ENCODE data around the gene CFAP47. TPM values are rescaled to one million over a fixed set of nuclear protein-coding genes. Genes with fewer than 3 reads are reported as not detected.

The CFAP47 gene
- total and polyA plus RNA-seq, 2 of the 8 experiments (the other 6 are each of a cell fraction or from before 2014, with no cell fraction given): 0.04 TPM; not detected in 1

GRCh38 chrX:36035550-36035949 lies 116.0 kb downstream of the CFAP47 start:
- H4K8ac ChIP-seq (ENCODE audit: extremely low read depth, insufficient read depth, low read length): no peak overlapping the region
- no peak for TF ChIP-seq JUND (IDR thresholded peaks at IDR 0.05; ENCODE audit: low read length)
- no peak for TF ChIP-seq CBX8 (IDR thresholded peaks at IDR 0.05; ENCODE audit: borderline replicate concordance, low read depth, low read length)
- TF ChIP-seq POLR2A (IDR thresholded peaks at IDR 0.05; ENCODE audit: control extremely low read depth in 1 of 2, low read depth in 2 of 2, low read length in 2 of 2): no peak
- TF ChIP-seq SP2 (IDR thresholded peaks at IDR 0.05; ENCODE audit: low read length): no peak
- TF ChIP-seq RBBP5 (IDR thresholded peaks at IDR 0.05; ENCODE audit: borderline replicate concordance, low read depth, low read length): no peak
- no peak for TF ChIP-seq HDAC2 (IDR thresholded peaks at IDR 0.05; ENCODE audit: borderline replicate concordance in 1 of 2, low read depth in 2 of 2, low read length in 2 of 2)
- no peak for TF ChIP-seq KDM4A (IDR thresholded peaks at IDR 0.05; ENCODE audit: low read depth, low read length, severe bottlenecking)
- TF ChIP-seq GABPA (IDR thresholded peaks at IDR 0.05; ENCODE audit: borderline replicate concordance, insufficient read depth, low read length): no peak
- no peak for TF ChIP-seq CREB1 (IDR thresholded peaks at IDR 0.05)
- TF ChIP-seq BCL11A (IDR thresholded peaks at IDR 0.05; ENCODE audit: low read depth in 2 of 2, low read length in 2 of 2): no peak
- no peak for TF ChIP-seq CBX5 (IDR thresholded peaks at IDR 0.05; ENCODE audit: low read depth, low read length)
- TF ChIP-seq CHD1 (IDR thresholded peaks at IDR 0.05; ENCODE audit: low read depth, low read length): no peak
- H3K14ac ChIP-seq (ENCODE audit: insufficient read length): no peak overlapping the region
- H3K4ac ChIP-seq (replicated peaks; ENCODE audit: insufficient read length, low read depth, low read length): no peak overlapping the region
- H2BK15ac ChIP-seq (ENCODE audit: low read length): no peak overlapping the region
- no peak overlapping the region for H2AK5ac ChIP-seq (ENCODE audit: low read depth, low read length)
- H2BK5ac ChIP-seq (ENCODE audit: low read depth, low read length): no peak overlapping the region
- no peak overlapping the region for H3K23ac ChIP-seq (ENCODE audit: insufficient read length)
- H3K79me1 ChIP-seq (ENCODE audit: low read depth, low read length): no peaks in the 10 kb centered on the region
- H3K9me3 ChIP-seq (ENCODE audit: insufficient read depth in 2 of 2, low read depth in 1 of 2, low read length in 1 of 2): no peaks in the 10 kb centered on the region
- no peak overlapping the region for H3K4me2 ChIP-seq (ENCODE audit: insufficient read depth in 1 of 2, low read depth in 2 of 2, low read length in 2 of 2)
- H3K36me3 ChIP-seq (ENCODE audit: control insufficient read depth in 2 of 4, insufficient read depth in 4 of 4, low read length in 3 of 4): no peaks in the 10 kb centered on the region
- H3K27me3 ChIP-seq (replicated peaks in 1 of 4; ENCODE audit: control insufficient read depth in 3 of 4, extremely low read depth in 1 of 4, insufficient read depth in 3 of 4, low read length in 3 of 4): no peaks in the 10 kb centered on the region
- no peak overlapping the region for H3K56ac ChIP-seq (replicated peaks; ENCODE audit: insufficient read length, low read depth, low read length)
- H3K9ac ChIP-seq (replicated peaks in 1 of 4; ENCODE audit: extremely low read depth in 1 of 4, low read depth in 3 of 4, low read length in 3 of 4): no peak overlapping the region
- H3K79me2 ChIP-seq (ENCODE audit: control insufficient read depth in 1 of 2, insufficient read depth in 2 of 2, low read length in 2 of 2): no peaks in the 10 kb centered on the region
- H2BK120ac ChIP-seq (replicated peaks; ENCODE audit: low read depth, low read length): no peak overlapping the region
- CTCF ChIA-PET (ENCODE audit: partially characterized antibody): no interaction called here
- 92% methylated on average over 2 of the region's 2 CpGs; no CpG with 5 or more reads in 1 of the 2 experiments for WGBS, 2 experiments (ENCODE audit: extremely low coverage in 1 of 2, insufficient coverage in 1 of 2, insufficient read length in 1 of 2, insufficient replicate concordance in 2 of 2, low coverage in 1 of 2, low lambda C conversion rate in 2 of 2, missing lambda C conversion rate in 1 of 2)
- POLR2A ChIA-PET (ENCODE audit: partially characterized antibody): no interaction called here
- H4K91ac ChIP-seq (replicated peaks; ENCODE audit: insufficient read length, low read length): no peak overlapping the region
- DNase-seq (ENCODE audit: low read depth in 1 of 2, low spot score in 2 of 2) (no peak), FAIRE-seq (no peak)
- no peak overlapping the region for H4K5ac ChIP-seq (ENCODE audit: insufficient read length, low read depth, low read length)
- H2AFZ ChIP-seq (ENCODE audit: low read length): no peak overlapping the region
- H3K18ac ChIP-seq (ENCODE audit: extremely low read depth, low read length): no peak overlapping the region
- no peak overlapping the region for H3K27ac ChIP-seq (ENCODE audit: low read depth, low read length)
- no peaks in the 10 kb centered on the region for H3K4me1 ChIP-seq (replicated peaks in 1 of 4; ENCODE audit: control insufficient read depth in 3 of 4, insufficient read depth in 4 of 4, low read length in 3 of 4)
- H3K23me2 ChIP-seq (ENCODE audit: low read depth, low read length): no peaks in the 10 kb centered on the region
- H2BK20ac ChIP-seq (ENCODE audit: low read length): no peak overlapping the region
- H4K20me1 ChIP-seq (replicated peaks in 1 of 2; ENCODE audit: control insufficient read depth in 1 of 2, insufficient read depth in 2 of 2, low read length in 2 of 2): no peaks in the 10 kb centered on the region
- H2BK12ac ChIP-seq (ENCODE audit: low read depth, low read length): no peak overlapping the region
- H3K4me3 ChIP-seq (ENCODE audit: extremely low read depth in 1 of 4, insufficient read depth in 2 of 4, low read depth in 3 of 4, low read length in 4 of 4): no peak overlapping the region

Data from H1 (cell line).